GM19372 (cell line): ENCODE measurements around the gene LRRC40.
"Not testable (repeated sequence)": the region's sequence is repeated elsewhere in the genome, so short reads cannot be mapped to it uniquely, and the experiment has no call there.

Experiments used
- ATAC-seq: cut with Tn5 transposase; IDR thresholded peaks from one replicate; pipeline ENCODE4 v1.9.1; 2021; ENCODE audit warnings: mild to moderate bottlenecking, low read depth, moderate library complexity; ENCODE audit not compliant: unreplicated experiment

Gene LRRC40

GRCh38 chr1:70205434-70206118, at the start of gene LRRC40:
LRRC40 (minus strand) TSS chr1:70205579; CDS start chr1:70205540, 39 bp downstream.
- peak; percentile 75 for ATAC-seq

DNA sequence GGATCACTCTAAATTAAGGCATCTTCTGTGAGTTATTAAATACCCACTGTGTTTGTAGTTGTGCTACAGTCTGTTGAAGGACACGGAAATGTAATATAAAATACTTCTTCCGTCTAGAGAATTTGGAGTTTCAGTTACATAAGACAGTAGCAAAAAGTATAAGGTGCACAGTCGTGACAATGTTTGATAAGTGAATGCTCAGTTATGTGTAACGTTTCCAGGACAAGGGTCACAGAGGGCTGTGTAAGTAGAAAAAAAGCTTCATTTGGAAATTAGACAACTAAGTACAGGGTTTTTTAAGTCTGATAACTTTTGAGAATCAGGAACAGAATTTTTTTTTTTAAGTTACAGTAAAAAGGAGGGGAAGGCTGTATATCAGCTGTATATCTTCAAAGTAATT, 43.4 kb upstream of the LRRC40 start:
- ATAC-seq: no peak

GRCh38 chr1:70247768-70248167, 42.4 kb upstream of the LRRC40 start:
- ATAC-seq: no peak

DNA sequence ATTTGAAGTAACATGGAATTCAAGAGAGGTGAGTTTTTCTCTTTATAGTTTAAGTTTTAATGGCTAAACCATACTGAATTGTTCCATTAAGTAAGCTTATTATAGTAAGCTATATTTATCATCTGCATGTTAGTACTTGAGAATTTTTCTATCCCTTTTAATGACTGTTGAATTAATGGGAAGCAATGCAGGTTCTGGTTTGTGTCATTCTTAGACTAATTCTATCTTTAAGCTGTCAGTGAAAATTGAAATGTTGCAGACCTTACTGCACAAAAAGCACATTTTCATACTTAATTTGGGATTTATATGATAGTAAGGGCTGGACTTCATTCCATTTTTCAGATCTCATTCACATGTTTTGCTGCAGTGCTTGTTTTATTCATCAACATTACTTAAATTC, 41.7 kb upstream of the LRRC40 start:
- ATAC-seq: no peak

GRCh38 chr1:70239940-70240339, 34.6 kb upstream of the LRRC40 start:
- ATAC-seq: no peak

DNA sequence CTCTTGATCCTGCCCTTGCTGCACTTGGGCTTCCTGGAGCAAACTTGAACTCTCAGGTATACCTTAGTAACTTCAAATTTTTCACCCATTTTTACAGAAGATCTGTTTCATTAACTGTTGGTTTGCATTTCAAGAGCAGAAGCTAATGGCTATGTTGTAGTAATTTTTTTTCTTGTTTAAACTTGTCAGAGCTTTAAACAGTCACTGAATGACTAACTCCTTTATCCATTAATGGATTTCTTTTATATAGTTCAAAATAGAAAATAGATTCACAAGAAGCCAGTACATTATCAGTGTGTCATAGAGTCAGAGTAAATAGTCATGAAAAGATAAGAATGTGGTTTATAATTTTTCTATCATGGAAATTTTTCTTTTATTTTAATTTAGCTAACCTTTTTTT, 29.4 kb upstream of the LRRC40 start:
- no peak for ATAC-seq

DNA sequence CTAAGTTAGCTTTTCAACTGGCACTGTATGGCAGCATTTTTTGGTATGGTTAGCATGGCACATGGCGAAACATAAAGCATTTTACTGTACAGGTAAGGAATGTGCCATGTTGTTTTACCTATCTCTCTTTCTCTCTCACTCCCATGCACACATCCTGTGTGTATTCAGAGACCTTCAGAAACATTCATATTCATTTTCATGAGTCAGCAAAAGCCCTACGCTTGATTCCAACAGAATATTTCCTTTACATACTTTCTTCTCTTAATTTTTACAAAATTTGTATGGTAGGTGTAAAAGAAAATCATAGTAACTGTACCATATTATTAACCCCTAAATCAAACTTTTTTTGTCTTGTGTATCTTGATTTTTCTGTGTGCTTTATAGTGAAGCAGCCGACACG, 26.1 kb upstream of the LRRC40 start:
- no peak for ATAC-seq

DNA sequence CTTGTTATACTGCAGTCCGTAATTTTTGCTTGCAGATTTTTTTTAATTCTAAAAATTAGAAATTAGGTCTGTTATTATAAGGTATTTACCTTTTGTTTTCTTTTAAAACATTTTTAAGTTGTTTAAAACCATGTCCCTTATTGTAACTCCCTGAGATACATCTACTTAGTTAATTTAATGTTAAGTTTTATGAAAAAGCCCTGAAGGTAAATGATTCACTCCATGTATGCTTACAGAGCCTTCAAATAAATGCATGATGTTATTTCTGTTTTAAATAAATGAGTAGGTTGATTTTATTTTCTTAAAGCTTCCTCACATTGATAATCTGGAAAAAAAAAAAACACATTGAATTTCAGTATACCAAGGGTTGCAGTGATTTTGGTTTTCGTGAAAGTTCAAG, 23.3 kb upstream of the LRRC40 start:
- ATAC-seq: no peak

DNA sequence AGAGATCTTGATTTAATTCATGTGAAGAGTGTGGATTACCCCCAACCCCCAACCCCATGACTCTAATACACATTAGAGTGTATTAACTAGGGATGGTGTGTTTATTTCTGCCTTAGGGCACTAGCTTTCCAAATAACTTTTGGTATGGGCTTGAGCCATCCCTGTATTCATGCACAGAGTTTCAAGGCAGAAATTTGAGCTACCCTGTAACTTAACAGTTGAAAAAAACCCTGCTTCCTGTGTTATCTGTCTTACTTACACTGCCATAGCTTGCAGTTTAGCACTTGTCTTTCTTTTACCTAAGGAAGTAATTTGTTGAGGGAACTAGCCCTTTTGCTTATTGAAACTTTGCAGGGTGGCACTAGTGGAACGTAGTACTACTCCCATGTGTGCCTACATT, 22.1 kb upstream of the LRRC40 start:
- no peak for ATAC-seq

DNA sequence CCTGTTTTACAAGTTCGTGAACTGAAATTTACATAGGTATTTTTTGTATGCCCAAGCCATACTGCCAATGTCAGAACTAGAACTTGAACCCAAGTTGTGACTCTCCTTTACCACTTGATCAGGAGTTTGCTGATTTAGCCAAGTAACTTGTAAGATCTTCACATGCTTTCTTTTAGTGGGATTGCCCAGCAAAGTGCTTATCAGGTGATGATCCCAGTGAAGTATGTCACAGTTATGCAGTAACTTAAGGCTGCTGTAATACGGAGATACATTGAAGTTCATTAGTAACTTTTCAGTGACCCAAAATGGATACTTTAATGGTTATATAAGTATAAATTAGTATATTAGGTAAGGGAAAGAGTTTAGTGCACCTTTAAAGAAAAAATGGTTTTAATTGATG, 19.6 kb upstream of the LRRC40 start:
- ATAC-seq: no peak

DNA sequence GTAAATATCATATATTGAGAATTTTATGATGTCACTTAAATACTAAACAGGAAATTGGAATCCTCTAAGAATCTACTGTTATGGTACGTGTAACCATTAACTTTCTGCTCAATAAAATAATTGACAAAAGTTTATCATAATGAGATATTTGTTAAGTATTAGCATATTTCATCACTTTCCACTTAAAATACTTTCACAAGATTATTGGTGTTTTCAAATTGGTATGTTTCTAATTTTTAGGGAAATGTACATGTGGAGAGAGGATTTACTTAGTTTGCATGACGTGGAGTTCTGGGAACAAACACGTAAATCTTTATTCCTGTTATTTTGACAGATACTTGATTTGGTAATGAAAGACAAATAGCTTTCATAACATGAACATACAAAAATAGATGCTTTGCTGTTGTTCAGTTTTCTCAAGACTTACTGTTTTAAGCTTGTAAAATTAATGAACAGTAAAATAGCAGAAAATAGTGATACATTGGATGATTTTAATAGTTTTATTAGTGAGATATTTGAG, 17.4 kb upstream of the LRRC40 start:
- ATAC-seq: no peak

- peak; percentile 97 for ATAC-seq
These were observed 16.1 kb upstream of the LRRC40 start, which contains the start of gene SRSF11 for GRCh38 chr1:70221238-70222121. SRSF11 (plus strand) TSS chr1:70221380; CDS start chr1:70221637, 257 bp downstream.

DNA sequence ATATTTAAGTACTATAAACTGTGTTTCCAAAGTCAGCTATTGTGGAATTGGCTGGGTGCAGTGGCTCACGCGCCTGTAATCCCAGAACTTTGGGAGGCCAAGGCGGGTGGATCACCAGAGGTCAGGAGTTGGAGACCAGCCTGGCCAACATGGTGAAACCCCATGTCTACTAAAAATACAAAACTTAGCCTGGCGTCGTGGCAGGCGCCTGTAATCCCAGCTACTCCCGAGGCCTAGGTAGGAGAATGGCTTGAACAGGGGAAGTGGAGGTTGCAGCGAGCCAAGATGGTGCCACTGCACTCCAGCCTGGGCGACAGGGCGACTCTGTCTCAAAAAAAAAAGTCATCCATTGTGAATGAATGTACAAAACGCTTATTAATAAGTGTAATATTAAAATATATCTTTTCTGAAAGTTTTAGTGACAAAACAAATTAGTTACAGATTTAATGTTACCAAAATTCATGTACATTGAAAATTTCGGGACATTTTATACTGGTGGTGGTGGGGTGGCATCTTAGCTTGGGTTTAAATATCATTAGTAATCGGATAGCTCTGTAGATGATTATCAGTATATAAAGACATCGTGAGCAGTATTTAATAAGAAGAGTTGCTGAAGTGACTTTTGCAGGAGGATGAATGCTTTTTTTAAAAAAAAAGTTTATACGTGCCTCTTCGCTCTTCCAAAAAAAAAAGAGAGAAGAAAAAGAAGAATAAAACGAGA, 15.3 kb upstream of the LRRC40 start:
- ATAC-seq: peak; percentile 5

DNA sequence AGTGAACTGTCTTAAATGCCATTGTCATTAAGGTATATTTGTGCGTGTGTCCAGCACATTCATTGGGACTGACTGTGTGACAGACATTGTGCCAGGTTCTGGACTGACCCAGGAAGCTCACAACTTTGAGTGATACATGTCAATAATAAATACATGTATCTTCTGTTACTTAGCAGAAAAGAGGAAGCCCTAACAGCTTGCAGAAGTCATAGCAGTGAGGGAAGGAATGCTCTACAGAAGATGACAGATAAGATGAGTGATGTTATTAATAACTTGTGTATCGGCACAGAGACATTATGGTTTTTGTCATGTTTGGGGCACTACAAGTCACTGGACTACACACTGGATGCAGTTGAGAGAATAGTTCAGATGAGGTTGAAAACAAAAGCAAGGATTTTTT, 14.6 kb upstream of the LRRC40 start:
- no peak for ATAC-seq

DNA sequence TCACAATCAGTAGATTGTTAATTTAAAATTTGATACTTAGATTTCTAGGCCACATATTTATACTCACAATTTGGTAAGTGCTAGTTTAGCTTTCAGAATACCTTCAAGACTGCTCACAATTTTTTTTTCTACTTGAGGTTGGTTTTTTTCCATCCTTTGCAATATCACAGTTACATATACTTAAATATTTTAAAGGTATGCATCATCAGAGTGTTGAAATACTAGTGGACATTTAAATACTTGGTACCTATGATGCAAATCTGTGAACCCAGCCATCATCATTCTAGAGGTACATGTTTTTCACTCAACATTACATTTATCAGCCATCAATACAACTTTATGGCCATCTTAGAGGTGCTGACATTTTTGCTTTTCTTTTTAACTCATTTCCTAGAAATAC, 6.2 kb upstream of the LRRC40 start:
- no peak for ATAC-seq

DNA sequence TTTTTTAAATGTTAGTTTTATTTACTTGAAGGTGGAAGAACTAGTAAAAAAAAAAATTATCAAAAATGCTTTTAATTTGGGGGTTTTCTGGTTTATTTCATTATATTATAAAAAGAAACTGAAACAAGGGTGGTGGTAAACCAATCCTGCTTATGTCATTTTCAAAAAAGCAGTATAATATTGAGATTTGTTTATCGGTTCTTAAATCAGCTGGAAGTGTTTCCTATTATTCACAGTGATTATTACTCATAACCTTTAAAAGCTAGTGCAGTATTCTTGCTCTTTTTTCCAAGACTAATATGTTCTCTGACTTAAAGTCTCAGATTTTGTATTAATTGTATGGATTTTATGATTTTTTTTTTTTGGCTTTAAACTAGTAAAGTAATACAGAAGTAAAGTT, 5.4 kb upstream of the LRRC40 start:
- ATAC-seq: no peak

GRCh38 chr1:70208292-70208691, 2.9 kb upstream of the LRRC40 start:
- ATAC-seq: no peak

DNA sequence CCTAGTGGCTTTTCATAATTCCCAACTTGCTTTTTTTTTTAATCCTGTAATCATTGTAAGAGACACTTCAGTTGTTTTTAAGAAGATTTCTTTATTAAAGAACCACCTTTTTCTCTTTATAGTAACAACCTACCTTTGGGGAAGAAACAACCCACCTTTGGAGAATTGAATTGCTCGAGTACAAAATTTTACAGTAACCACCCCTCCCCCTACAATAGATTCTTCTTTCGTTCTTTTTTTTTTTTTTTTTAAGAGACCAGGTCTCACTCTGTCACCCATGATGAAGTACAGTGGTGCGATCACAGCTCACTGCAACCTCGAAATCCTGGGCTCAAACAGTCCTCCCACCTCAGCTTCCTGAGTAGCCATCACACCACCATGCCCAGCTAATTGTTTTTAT, 2.1 kb upstream of the LRRC40 start:
- no peak for ATAC-seq

DNA sequence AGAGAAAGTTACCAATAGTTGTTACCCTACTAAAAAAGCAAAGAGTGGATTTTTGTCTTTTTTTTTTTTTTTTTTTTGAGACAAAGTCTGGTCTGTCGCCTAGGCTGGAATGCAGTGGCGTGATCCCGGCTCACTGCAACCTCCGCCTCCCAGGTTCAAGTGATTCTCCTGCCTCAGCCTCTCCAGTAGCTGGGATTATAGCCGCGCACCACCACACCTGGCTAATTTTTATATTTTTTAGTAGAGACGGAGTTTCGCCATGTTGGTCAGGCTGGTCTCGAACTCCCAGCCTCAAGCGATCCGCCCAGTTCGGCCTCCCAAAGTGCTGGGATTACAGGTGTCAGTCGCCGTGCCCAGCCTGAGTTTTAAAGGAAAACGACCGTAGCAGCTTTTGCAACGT, 1.5 kb upstream of the LRRC40 start:
- ATAC-seq: not testable (repeated sequence)

DNA sequence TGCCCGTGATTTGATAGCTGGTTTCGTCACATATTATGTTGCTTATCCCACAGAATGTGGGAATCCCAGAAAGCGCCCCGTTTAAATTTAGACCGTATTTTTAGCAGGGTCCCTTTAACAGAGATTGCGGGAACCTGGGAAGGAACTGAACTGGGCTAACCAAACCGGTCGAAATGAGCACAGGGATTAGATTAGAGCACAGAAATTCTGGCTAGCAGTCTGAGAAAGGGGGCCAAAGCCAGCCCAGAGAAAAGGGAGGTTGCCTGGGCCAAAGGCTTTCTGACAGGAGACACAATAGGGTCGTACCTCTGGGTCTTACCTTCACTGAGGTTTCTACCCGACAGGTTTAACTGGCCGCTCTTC, 327 bp downstream of the LRRC40 start:
- peak; percentile 33 for ATAC-seq

- ATAC-seq: no peak
These were observed 779 bp downstream of the LRRC40 start for GRCh38 chr1:70204600-70204999.
